K562 (cell line): ENCODE data around the gene ANTKMT.

Source experiments
- BRCA1 ChIP-seq, 2 experiments: fragments of 450-650 bp in 1 of 2; sonication (generic) in 1 of 2; formaldehyde crosslinking in 1 of 2; IDR thresholded peaks; 2 replicates each; pipeline versions ENCODE4 v1.5.0 to v1.6.1; 2017 to 2020; ENCODE audit warnings: mild to moderate bottlenecking in 1 of 2, missing genetic modification reagents in 1 of 2
- DNMT1 ChIP-seq: fragments of 450-650 bp; IDR thresholded peaks from 2 replicates; pipeline ENCODE4 v1.6.1; 2016; ENCODE audit warnings: antibody characterized with exemption, mild to moderate bottlenecking
- FOSL1 ChIP-seq: fragments of 200-800 bp; sonication (Bioruptor generic); conservative IDR thresholded peaks from 2 replicates; pipeline ENCODE4 v1.6.1; 2016; ENCODE audit warnings: missing genetic modification characterization, missing compliant biosample characterization
- PHB ChIP-seq: fragments of 250-450 bp; sonication (Bioruptor Pico); IDR thresholded peaks from 2 replicates; pipeline ENCODE4 v1.5.0; 2021

DNA sequence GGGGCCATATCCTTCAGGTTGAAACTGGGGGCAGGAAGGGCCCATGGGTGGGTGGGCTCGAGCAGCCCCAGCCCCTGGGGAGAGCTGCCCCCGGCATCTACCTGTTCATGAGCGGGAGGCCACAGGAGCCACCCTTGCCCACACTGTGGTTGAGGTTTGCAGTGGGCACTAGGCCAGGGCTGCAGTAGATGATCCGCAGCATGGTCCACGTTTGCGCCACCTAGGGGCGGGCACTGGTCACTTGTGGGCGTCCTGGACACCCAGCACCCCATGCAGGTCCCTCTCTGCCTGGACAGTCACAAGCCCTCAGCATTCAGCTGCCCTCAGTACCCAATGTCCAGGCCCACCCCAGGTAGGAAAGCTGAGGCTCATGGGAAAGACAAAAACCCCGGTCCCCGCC lies 35.0 kb upstream of the ANTKMT start:
- no peak for TF ChIP-seq DNMT1
- no peak for TF ChIP-seq BRCA1 (IDR thresholded peaks at IDR 0.05)
- no peak for TF ChIP-seq BRCA1 (CRISPR knock-in tag; IDR thresholded peaks at IDR 0.05)
- no peak for TF ChIP-seq FOSL1 (tag)
- no peak for TF ChIP-seq PHB (CRISPR knock-in tag)
